Smooth muscle cell (in vitro differentiated cells): ENCODE results near the gene IL21R. TPM values are rescaled to one million over a fixed set of nuclear protein-coding genes. Genes with fewer than 3 reads are reported as not detected.

Source experiments
- DNase-seq: peaks from one replicate; lab custom pipeline; 2025; ENCODE audit not compliant: unreplicated experiment; lab: John Stamatoyannopoulos, UW
- H2AFZ ChIP-seq: fragments of 200-600 bp; sonication (generic); 2 replicates; pipeline ENCODE4 v1.6.0; 2016; ENCODE audit warnings: antibody characterized with exemption, low read depth, mild to moderate bottlenecking
- H3F3A ChIP-seq: fragments of 200-600 bp; sonication (generic); 2 replicates; pipeline ENCODE4 v1.6.0; 2017; ENCODE audit warnings: antibody characterized with exemption, low read depth
- H3K27ac ChIP-seq: fragments of 200-600 bp; sonication (generic); 2 replicates; pipeline ENCODE4 v1.5.1; 2016; ENCODE audit warnings: low read depth, mild to moderate bottlenecking
- H3K27me3 ChIP-seq: fragments of 200-600 bp; sonication (generic); 2 replicates; pipeline ENCODE4 v1.6.1; 2016; ENCODE audit warnings: low read depth, mild to moderate bottlenecking
- H3K36me3 ChIP-seq: fragments of 200-600 bp; sonication (generic); 2 replicates; pipeline ENCODE4 v1.5.1; 2016; ENCODE audit warnings: low read depth
- H3K4me1 ChIP-seq: fragments of 200-600 bp; sonication (generic); 2 replicates; pipeline ENCODE4 v1.5.1; 2016; ENCODE audit warnings: low read depth
- H3K4me2 ChIP-seq: fragments of 200-600 bp; sonication (generic); 2 replicates; pipeline ENCODE4 v1.6.0; 2016; ENCODE audit warnings: mild to moderate bottlenecking
- H3K4me3 ChIP-seq: fragments of 200-600 bp; sonication (generic); 2 replicates; pipeline ENCODE4 v1.5.1; 2016; ENCODE audit warnings: mild to moderate bottlenecking
- H3K79me2 ChIP-seq: fragments of 200-600 bp; sonication (generic); 2 replicates; pipeline ENCODE4 v1.6.0; 2016; ENCODE audit warnings: low read depth, mild to moderate bottlenecking
- H3K9ac ChIP-seq: fragments of 200-600 bp; sonication (generic); 2 replicates; pipeline ENCODE4 v1.6.0; 2016; ENCODE audit warnings: low read depth
- H3K9me3 ChIP-seq: fragments of 200-600 bp; sonication (generic); replicated peaks from 2 replicates; pipeline ENCODE4 v1.5.1; 2016; ENCODE audit warnings: low read depth
- H4K20me1 ChIP-seq: fragments of 200-600 bp; sonication (generic); 2 replicates; pipeline ENCODE4 v1.6.0; 2016; ENCODE audit warnings: low read depth
- WGBS: methylation state at CpG from one replicate; pipeline ENCODE4 v1.1.7; 2016; ENCODE audit warnings: low lambda C conversion rate; 5-methylcytosine and 5-hydroxymethylcytosine counted together
- polyA plus RNA-seq: library from polyadenylated mRNA; unstranded; fragments of >200 nt; fragmentation: Nextera tagmentation; extraction: Ambion mirVana; gene quantifications from 2 replicates; pipeline ENCODE4 v1.2.1, GENCODE V29; 2016
- total RNA-seq: library from RNA; depleted of rRNA; stranded (reverse); fragments of >200 nt; gene quantifications from 2 replicates; pipeline ENCODE4 v1.2.3, GENCODE V29; 2014
- TF ChIP-seq, protein P1 (sequence below): fragments of 200-600 bp; sonication (generic); IDR thresholded peaks from 2 replicates; pipeline ENCODE4 v1.5.1; 2017; ENCODE audit warnings: borderline replicate concordance, mild to moderate bottlenecking, antibody characterized with exemption; ENCODE audit not compliant: insufficient read depth, poor library complexity, severe bottlenecking

Gene IL21R
- total and polyA plus RNA-seq, 2 experiments from 2014 or later: not detected

DNA sequence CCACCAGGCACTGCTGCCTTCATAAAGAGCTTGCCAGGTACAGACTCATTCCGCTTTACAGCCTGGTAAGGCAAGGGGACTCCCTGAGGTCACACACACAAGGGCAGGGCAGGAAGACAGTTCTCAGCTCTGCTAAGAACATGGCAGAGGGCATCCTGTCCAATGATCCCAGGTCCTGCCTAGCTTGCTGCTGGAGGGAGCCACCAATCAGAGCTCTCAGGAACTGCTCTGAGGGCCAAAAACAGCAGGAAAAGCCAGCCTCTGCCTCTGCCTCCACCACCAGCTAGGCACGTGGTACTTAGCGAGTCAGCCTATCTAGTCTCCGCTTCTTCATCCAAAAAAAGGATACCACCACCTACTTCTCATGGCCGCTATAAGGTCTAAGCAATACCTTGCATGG lies 81.7 kb downstream of the IL21R start:
- no peak overlapping the region for H3K27ac ChIP-seq
- DNase-seq: no peak
- H3K9ac ChIP-seq: no peak overlapping the region
- no peaks in the 10 kb centered on the region for H3K79me2 ChIP-seq
- H3K4me2 ChIP-seq: no peak overlapping the region
- no peak overlapping the region for H3K4me3 ChIP-seq
- H4K20me1 ChIP-seq: no peaks in the 10 kb centered on the region
- H3K27me3 ChIP-seq: no peaks in the 10 kb centered on the region
- no peaks in the 10 kb centered on the region for H3K4me1 ChIP-seq
- peaks cover 20% of the 10 kb centered on the region for H3K36me3 ChIP-seq
- no peak overlapping the region for H2AFZ ChIP-seq
- H3K9me3 ChIP-seq: no peaks in the 10 kb centered on the region
- TF ChIP-seq, protein P1, sequence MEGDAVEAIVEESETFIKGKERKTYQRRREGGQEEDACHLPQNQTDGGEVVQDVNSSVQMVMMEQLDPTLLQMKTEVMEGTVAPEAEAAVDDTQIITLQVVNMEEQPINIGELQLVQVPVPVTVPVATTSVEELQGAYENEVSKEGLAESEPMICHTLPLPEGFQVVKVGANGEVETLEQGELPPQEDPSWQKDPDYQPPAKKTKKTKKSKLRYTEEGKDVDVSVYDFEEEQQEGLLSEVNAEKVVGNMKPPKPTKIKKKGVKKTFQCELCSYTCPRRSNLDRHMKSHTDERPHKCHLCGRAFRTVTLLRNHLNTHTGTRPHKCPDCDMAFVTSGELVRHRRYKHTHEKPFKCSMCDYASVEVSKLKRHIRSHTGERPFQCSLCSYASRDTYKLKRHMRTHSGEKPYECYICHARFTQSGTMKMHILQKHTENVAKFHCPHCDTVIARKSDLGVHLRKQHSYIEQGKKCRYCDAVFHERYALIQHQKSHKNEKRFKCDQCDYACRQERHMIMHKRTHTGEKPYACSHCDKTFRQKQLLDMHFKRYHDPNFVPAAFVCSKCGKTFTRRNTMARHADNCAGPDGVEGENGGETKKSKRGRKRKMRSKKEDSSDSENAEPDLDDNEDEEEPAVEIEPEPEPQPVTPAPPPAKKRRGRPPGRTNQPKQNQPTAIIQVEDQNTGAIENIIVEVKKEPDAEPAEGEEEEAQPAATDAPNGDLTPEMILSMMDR: no peak
- 97% methylated on average over 5 of the region's 5 CpGs for WGBS
- H3F3A ChIP-seq: no peaks in the 10 kb centered on the region

DNA sequence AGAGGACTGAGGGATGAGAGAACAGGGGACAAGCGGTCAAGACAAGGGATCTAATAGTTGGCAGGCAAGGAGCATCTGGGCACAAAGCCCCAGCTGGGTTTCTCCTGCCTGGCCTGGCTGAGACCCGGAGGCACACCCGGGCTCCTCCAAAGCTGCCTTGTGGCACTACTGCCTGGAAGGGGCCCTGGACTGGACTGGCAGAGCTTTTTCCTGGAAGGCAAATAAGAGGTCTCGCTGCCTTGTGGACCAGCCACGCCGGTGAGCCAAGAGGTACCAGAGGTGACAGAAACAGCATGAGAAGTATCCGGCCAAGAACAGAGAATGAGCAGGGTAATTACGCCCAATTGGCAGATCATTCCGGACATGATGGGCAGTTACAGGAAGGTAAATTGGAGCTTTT lies 83.2 kb downstream of the IL21R start:
- WGBS: 98% methylated on average over 9 of the region's 9 CpGs
- DNase-seq: no peak

DNA sequence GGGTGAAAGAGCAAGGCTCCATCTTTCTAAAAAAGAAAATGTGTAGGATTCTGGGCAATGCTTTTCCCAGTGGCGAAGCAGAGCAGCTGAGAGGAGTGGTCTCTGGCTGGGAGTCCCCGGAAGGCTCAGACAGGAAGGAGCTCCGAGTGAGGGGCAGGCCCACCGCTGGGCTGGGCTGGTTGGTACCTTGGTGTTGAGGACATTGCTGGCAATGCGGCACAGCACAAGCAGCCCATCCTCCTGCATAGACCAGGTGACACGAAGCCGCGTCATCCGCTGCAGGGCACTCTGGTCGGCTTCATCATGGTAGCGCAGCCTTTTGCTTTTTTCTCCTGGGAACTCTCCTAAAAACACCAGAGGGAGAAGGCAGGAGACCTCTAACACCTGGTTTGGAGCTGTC lies 83.8 kb downstream of the IL21R start:
- no peaks in the 10 kb centered on the region for H3K27me3 ChIP-seq
- H3F3A ChIP-seq: no peaks in the 10 kb centered on the region
- no peak for DNase-seq
- no peaks in the 10 kb centered on the region for H3K9me3 ChIP-seq
- H3K4me1 ChIP-seq: no peaks in the 10 kb centered on the region
- no peak overlapping the region for H3K9ac ChIP-seq
- H3K4me3 ChIP-seq: no peak overlapping the region
- no peaks in the 10 kb centered on the region for H3K79me2 ChIP-seq
- H3K27ac ChIP-seq: no peak overlapping the region
- TF ChIP-seq, protein P1: no peak
- no peak overlapping the region for H2AFZ ChIP-seq
- H4K20me1 ChIP-seq: no peaks in the 10 kb centered on the region
- H3K36me3 ChIP-seq: peaks cover 16% of the 10 kb centered on the region
- no peak overlapping the region for H3K4me2 ChIP-seq
- 98% methylated on average over 11 of the region's 11 CpGs for WGBS

More for the DNA sequence above, 83.2 kb downstream of the IL21R start:
- no peaks in the 10 kb centered on the region for H3K27me3 ChIP-seq
- H3F3A ChIP-seq: no peaks in the 10 kb centered on the region
- TF ChIP-seq, protein P1: no peak
- H3K4me1 ChIP-seq: no peaks in the 10 kb centered on the region
- peaks cover 18% of the 10 kb centered on the region for H3K36me3 ChIP-seq
- no peaks in the 10 kb centered on the region for H3K9me3 ChIP-seq
- H2AFZ ChIP-seq: no peak overlapping the region
- H3K9ac ChIP-seq: no peak overlapping the region
- H4K20me1 ChIP-seq: no peaks in the 10 kb centered on the region
- no peak overlapping the region for H3K4me3 ChIP-seq
- no peak overlapping the region for H3K27ac ChIP-seq
- H3K4me2 ChIP-seq: no peak overlapping the region
- H3K79me2 ChIP-seq: no peaks in the 10 kb centered on the region

DNA sequence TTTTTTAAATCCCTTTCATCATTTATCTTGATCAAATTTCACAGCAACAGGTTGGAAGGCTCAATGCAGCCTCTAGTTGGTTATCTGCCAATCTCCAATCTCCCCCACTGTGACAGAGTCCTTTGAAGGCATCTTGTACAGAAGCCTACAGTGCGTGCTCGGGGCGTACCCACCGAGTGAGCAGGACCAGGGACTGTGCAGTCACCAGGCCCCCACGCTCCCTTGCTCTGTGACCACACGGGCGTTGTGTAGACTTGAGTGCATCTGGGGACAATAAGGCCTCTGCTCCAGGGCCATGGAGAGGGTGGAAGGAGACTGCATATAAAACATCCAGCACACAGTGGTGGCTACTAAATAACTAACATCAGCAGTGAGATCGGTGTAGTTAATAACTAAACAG lies 84.4 kb downstream of the IL21R start:
- H3K36me3 ChIP-seq: peaks cover 16% of the 10 kb centered on the region
- TF ChIP-seq, protein P1: no peak

More for the DNA sequence above, 84.4 kb downstream of the IL21R start:
- Histone ChIP-seq H3K4me1 (no peaks in the 10 kb centered on the region), H3K79me2 (no peaks in the 10 kb centered on the region), H3K27me3 (no peaks in the 10 kb centered on the region), H3F3A (no peaks in the 10 kb centered on the region), H4K20me1 (no peaks in the 10 kb centered on the region), H3K4me2 (no peak overlapping the region), H3K27ac (no peak overlapping the region), H2AFZ (no peak overlapping the region), H3K9me3 (no peaks in the 10 kb centered on the region), H3K9ac (no peak overlapping the region), H3K4me3 (no peak overlapping the region)
- 98% methylated on average over 8 of the region's 8 CpGs for WGBS
- no peak for DNase-seq
